ENCODE results near the gene MTRF1L. TPM values are rescaled to one million over a fixed set of nuclear protein-coding genes. Genes with fewer than 3 reads are reported as not detected.
"Not testable (repeated sequence)": the region's sequence is repeated elsewhere in the genome, so short reads cannot be mapped to it uniquely, and the experiment has no call there.

The MTRF1L gene
- total RNA-seq, 1 experiment from 2014 or later = 8.2 TPM

- H3K4me3 ChIP-seq (ENCODE audit: insufficient read depth, low read depth, low read length); H3K36me3 ChIP-seq (replicated peaks; ENCODE audit: control insufficient read depth, insufficient read depth, low read length); DNase-seq; H3K27me3 ChIP-seq (ENCODE audit: control insufficient read depth, insufficient read depth, low read length): not testable (repeated sequence)
These were observed 17.2 kb downstream of the MTRF1L start for GRCh38 chr6:152985300-152985699.

- no peak for DNase-seq
- Histone ChIP-seq H3K36me3 (replicated peaks; ENCODE audit: control insufficient read depth, insufficient read depth, low read length) (no peaks in the 10 kb centered on the region), H3K4me3 (ENCODE audit: insufficient read depth, low read depth, low read length) (peak overlapping the region; percentile 47), H3K27me3 (ENCODE audit: control insufficient read depth, insufficient read depth, low read length) (no peaks in the 10 kb centered on the region)
These were observed 18.0 kb downstream of the MTRF1L start for GRCh38 chr6:152984513-152984872.

- Histone ChIP-seq H3K36me3 (replicated peaks; ENCODE audit: control insufficient read depth, insufficient read depth, low read length) (no peaks in the 10 kb centered on the region), H3K27me3 (ENCODE audit: control insufficient read depth, insufficient read depth, low read length) (no peaks in the 10 kb centered on the region), H3K4me3 (ENCODE audit: insufficient read depth, low read depth, low read length) (peak overlapping the region; percentile 47)
- DNase-seq = peak; percentile 23
These were observed 18.6 kb downstream of the MTRF1L start for GRCh38 chr6:152983637-152984512.

GRCh38 chr6:152982904-152983636 lies 19.4 kb downstream of the MTRF1L start, which contains the start of gene FBXO5:
TSS of gene FBXO5 (minus strand) at chr6:152983041. CDS start at chr6:152982959, 82 bp downstream.
- Histone ChIP-seq H3K4me3 (ENCODE audit: insufficient read depth, low read depth, low read length) (peak within 1 kb of the TSS; percentile 96), H3K36me3 (replicated peaks; ENCODE audit: control insufficient read depth, insufficient read depth, low read length) (peaks cover 2% of the 10 kb centered on the region; the same call in 1 of the 2 replicates), H3K27me3 (ENCODE audit: control insufficient read depth, insufficient read depth, low read length) (no peaks in the 10 kb centered on the region)
- peak; percentile 96 for DNase-seq

- DNase-seq = peak; percentile 63
- H3K4me3 ChIP-seq (ENCODE audit: insufficient read depth, low read depth, low read length) = peak overlapping the region; percentile 96
- H3K36me3 ChIP-seq (replicated peaks; ENCODE audit: control insufficient read depth, insufficient read depth, low read length) = peaks cover 2% of the 10 kb centered on the region; the same call in 1 of the 2 replicates
- H3K27me3 ChIP-seq (ENCODE audit: control insufficient read depth, insufficient read depth, low read length) = no peaks in the 10 kb centered on the region
These were observed 20.3 kb downstream of the MTRF1L start for GRCh38 chr6:152981989-152982903.

GRCh38 chr6:152981219-152981618 lies 21.3 kb downstream of the MTRF1L start:
- H3K4me3 ChIP-seq (ENCODE audit: insufficient read depth, low read depth, low read length) = peak overlapping the region; percentile 96
- H3K36me3 ChIP-seq (replicated peaks; ENCODE audit: control insufficient read depth, insufficient read depth, low read length) = peaks cover 6% of the 10 kb centered on the region; the same call in 1 of the 2 replicates
- H3K27me3 ChIP-seq (ENCODE audit: control insufficient read depth, insufficient read depth, low read length) = no peaks in the 10 kb centered on the region
- DNase-seq = no peak

GRCh38 chr6:152980656-152981055 lies 21.9 kb downstream of the MTRF1L start:
- H3K36me3 ChIP-seq (replicated peaks; ENCODE audit: control insufficient read depth, insufficient read depth, low read length) = peaks cover 6% of the 10 kb centered on the region; the same call in 1 of the 2 replicates
- H3K27me3 ChIP-seq (ENCODE audit: control insufficient read depth, insufficient read depth, low read length) = no peaks in the 10 kb centered on the region
- no peak for DNase-seq
- H3K4me3 ChIP-seq (ENCODE audit: insufficient read depth, low read depth, low read length) = peak overlapping the region; percentile 96

- DNase-seq = no peak
- H3K36me3 ChIP-seq (replicated peaks; ENCODE audit: control insufficient read depth, insufficient read depth, low read length) = peaks cover 14% of the 10 kb centered on the region
- no peaks in the 10 kb centered on the region for H3K27me3 ChIP-seq (ENCODE audit: control insufficient read depth, insufficient read depth, low read length)
- H3K4me3 ChIP-seq (ENCODE audit: insufficient read depth, low read depth, low read length) = no peak overlapping the region
These were observed 23.4 kb downstream of the MTRF1L start for GRCh38 chr6:152979116-152979515.

- peaks cover 19% of the 10 kb centered on the region for H3K36me3 ChIP-seq (replicated peaks; ENCODE audit: control insufficient read depth, insufficient read depth, low read length)
- H3K4me3 ChIP-seq (ENCODE audit: insufficient read depth, low read depth, low read length) = no peak overlapping the region
- H3K27me3 ChIP-seq (ENCODE audit: control insufficient read depth, insufficient read depth, low read length) = no peaks in the 10 kb centered on the region
- no peak for DNase-seq
These were observed 24.5 kb downstream of the MTRF1L start for GRCh38 chr6:152978058-152978457.

- no peak for DNase-seq
- Histone ChIP-seq H3K4me3 (ENCODE audit: insufficient read depth, low read depth, low read length) (no peak overlapping the region), H3K36me3 (replicated peaks; ENCODE audit: control insufficient read depth, insufficient read depth, low read length) (peaks cover 21% of the 10 kb centered on the region)
These were observed 25.0 kb downstream of the MTRF1L start for GRCh38 chr6:152977556-152977955.

GRCh38 chr6:152976749-152977148 lies 25.8 kb downstream of the MTRF1L start:
- Histone ChIP-seq H3K36me3 (replicated peaks; ENCODE audit: control insufficient read depth, insufficient read depth, low read length) (peaks cover 24% of the 10 kb centered on the region), H3K27me3 (ENCODE audit: control insufficient read depth, insufficient read depth, low read length) (no peaks in the 10 kb centered on the region), H3K4me3 (ENCODE audit: insufficient read depth, low read depth, low read length) (no peak overlapping the region)
- no peak for DNase-seq

More at GRCh38 chr6:152977556-152977955, 25.0 kb downstream of the MTRF1L start:
- no peaks in the 10 kb centered on the region for H3K27me3 ChIP-seq (ENCODE audit: control insufficient read depth, insufficient read depth, low read length)

- DNase-seq = no peak
- H3K27me3 ChIP-seq (ENCODE audit: control insufficient read depth, insufficient read depth, low read length) = no peaks in the 10 kb centered on the region
- H3K36me3 ChIP-seq (replicated peaks; ENCODE audit: control insufficient read depth, insufficient read depth, low read length) = peaks cover 30% of the 10 kb centered on the region
- no peak overlapping the region for H3K4me3 ChIP-seq (ENCODE audit: insufficient read depth, low read depth, low read length)
These were observed 27.1 kb downstream of the MTRF1L start for GRCh38 chr6:152975204-152975915.

- peaks cover 30% of the 10 kb centered on the region for H3K36me3 ChIP-seq (replicated peaks; ENCODE audit: control insufficient read depth, insufficient read depth, low read length)
- DNase-seq = no peak
- no peaks in the 10 kb centered on the region for H3K27me3 ChIP-seq (ENCODE audit: control insufficient read depth, insufficient read depth, low read length)
- H3K4me3 ChIP-seq (ENCODE audit: insufficient read depth, low read depth, low read length) = no peak overlapping the region
These were observed 28.6 kb downstream of the MTRF1L start for GRCh38 chr6:152973916-152974315.

All from H7 (cell line).